ENCODE results near the gene MAML2. TPM values are rescaled to one million over a fixed set of nuclear protein-coding genes. Genes with fewer than 3 reads are reported as not detected.

Gene MAML2
- total and polyA plus RNA-seq, 9 of the 15 experiments (the other 6 are each of a cell fraction or from before 2014, with no cell fraction given) = 0.79 to 6.8 (median 4.8) TPM

GRCh38 chr11:96389720-96390487, 46.9 kb upstream of the MAML2 start, which contains the start of the genes CCDC82 and JRKL (continued):
- TF ChIP-seq VEZF1 (CRISPR knock-in tag; IDR thresholded peaks at IDR 0.05) (peak; percentile 89), HMG20A (CRISPR knock-in tag; conservative IDR thresholded peaks at IDR 0.05) (no peak), DNMT1 (IDR thresholded peaks at IDR 0.05) (no peak), SMARCC2 (IDR thresholded peaks at IDR 0.05; ENCODE audit: low read depth) (no peak), ERF (CRISPR knock-in tag; IDR thresholded peaks at IDR 0.05) (0 out of 2 replicates have a peak, but pooled peaks have one; percentile 28), ARID4B (CRISPR knock-in tag; IDR thresholded peaks at IDR 0.05) (peak; percentile 26; the same call in 1 of the 2 replicates), ZNF431 (CRISPR knock-in tag; IDR thresholded peaks at IDR 0.05) (0 out of 2 replicates have a peak, but pooled peaks have one; percentile 20), RBBP5 (IDR thresholded peaks at IDR 0.05; ENCODE audit: borderline replicate concordance, insufficient read depth, low read length, poor library complexity, severe bottlenecking) (peak; percentile 19), RREB1 (CRISPR knock-in tag; IDR thresholded peaks at IDR 0.05) (no peak), MIER1 (IDR thresholded peaks at IDR 0.05; ENCODE audit: low read depth) (no peak), GATAD2A (IDR thresholded peaks at IDR 0.05) (no peak), GTF2F1 (IDR thresholded peaks at IDR 0.05; ENCODE audit: low read depth, low read length) (0 out of 2 replicates have a peak, but pooled peaks have one; percentile 46), ELF1 (tag; IDR thresholded peaks at IDR 0.05) (peak; percentile 75; the same call in 1 of the 2 replicates), ZNF507 (tag; conservative IDR thresholded peaks at IDR 0.05) (no peak)

All from K562 (cell line).